ENCODE measurements around the gene MTA3.
"Not testable (repeated sequence)": the region's sequence is repeated elsewhere in the genome, so short reads cannot be mapped to it uniquely, and the experiment has no call there.

The MTA3 gene

DNA sequence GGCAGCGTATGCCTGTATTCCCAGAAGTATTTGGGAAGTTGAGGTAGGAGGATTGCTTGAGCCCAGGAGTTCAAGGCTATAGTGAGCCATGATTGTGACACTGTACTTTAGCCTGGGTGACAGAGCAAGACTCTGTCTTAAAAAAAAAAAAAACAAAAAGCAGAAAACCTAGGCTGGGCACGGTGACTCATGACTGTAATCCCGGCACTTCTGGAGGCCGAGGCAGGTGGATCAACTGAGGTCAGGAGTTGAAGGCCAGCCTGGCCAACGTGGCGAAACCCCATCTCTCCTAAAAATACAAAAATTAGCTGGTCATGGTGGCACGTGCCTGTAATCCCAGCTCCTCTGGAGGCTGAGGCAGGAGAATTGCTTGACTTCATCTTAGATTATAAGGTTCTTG is 46.4 kb downstream of the MTA3 start:
- Mint-ChIP-seq H3K27me3 (no peaks in the 10 kb centered on the region), H3K4me1 (ENCODE audit: low read depth) (peaks cover 17% of the 10 kb centered on the region), H3K4me3 (no peak overlapping the region), H3K9me3 (ENCODE audit: low read depth) (no peaks in the 10 kb centered on the region), H3K27ac (no peak overlapping the region), H3K36me3 (peaks cover 16% of the 10 kb centered on the region)

- peaks cover 14% of the 10 kb centered on the region for H3K36me3 Mint-ChIP-seq
- H3K27me3 Mint-ChIP-seq, result no peaks in the 10 kb centered on the region
- H3K9me3 Mint-ChIP-seq (ENCODE audit: low read depth), result no peaks in the 10 kb centered on the region
- no peak overlapping the region for H3K4me3 Mint-ChIP-seq
- no peak overlapping the region for H3K27ac Mint-ChIP-seq
- H3K4me1 Mint-ChIP-seq (ENCODE audit: low read depth), result peaks cover 19% of the 10 kb centered on the region
Observed at GRCh38 chr2:42618116-42618515, 49.7 kb downstream of the MTA3 start.

- no peaks in the 10 kb centered on the region for H3K9me3 Mint-ChIP-seq (ENCODE audit: low read depth)
- H3K36me3 Mint-ChIP-seq, result peaks cover 14% of the 10 kb centered on the region
- H3K4me3 Mint-ChIP-seq, result peak overlapping the region; percentile 2
- H3K27me3 Mint-ChIP-seq, result no peaks in the 10 kb centered on the region
- peak overlapping the region; percentile 52 for H3K27ac Mint-ChIP-seq
- peaks cover 19% of the 10 kb centered on the region for H3K4me1 Mint-ChIP-seq (ENCODE audit: low read depth)
Observed at GRCh38 chr2:42618972-42619371, 50.5 kb downstream of the MTA3 start.

- H3K36me3 Mint-ChIP-seq, result peaks cover 14% of the 10 kb centered on the region
- not testable (repeated sequence) for H3K4me3 Mint-ChIP-seq; H3K27ac Mint-ChIP-seq; H3K27me3 Mint-ChIP-seq; H3K9me3 Mint-ChIP-seq (ENCODE audit: low read depth)
- peaks cover 19% of the 10 kb centered on the region for H3K4me1 Mint-ChIP-seq (ENCODE audit: low read depth)
Observed at GRCh38 chr2:42621626-42622025, 53.2 kb downstream of the MTA3 start.

DNA sequence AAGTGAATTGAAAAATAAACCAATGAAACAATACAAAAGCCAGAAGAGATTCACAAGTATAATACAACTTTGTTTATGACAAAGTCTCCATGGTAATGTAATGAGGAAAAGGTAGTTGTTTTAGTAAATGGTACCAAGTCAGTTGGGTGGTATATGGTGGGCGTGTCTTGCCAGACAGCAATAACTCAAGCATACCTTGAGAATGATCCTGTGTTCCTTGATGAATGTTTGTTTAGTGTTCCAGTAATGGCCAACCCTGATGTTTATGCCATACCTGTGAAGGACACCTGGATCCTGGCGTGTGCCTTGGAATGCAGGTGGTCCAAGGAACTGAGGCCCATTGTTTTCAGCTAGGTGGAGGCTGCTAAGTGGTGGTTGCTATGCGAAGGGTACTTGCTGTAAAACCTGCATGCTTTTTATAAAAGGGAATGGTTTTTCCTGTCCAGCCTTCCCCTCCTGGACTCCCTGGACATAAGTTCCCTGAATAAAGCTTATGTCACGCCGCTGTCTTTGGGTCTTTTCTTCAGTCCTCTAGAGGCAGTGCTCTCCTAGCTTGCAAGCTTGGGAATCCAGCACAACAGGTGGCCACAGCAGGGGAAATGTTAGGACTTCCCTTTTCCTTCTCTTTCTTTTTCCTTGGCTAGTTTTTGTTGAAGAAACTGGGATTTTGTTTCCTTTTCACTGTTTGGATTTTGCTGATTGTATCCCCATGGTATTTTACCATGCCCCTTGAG is 54.7 kb downstream of the MTA3 start:
- H3K9me3 Mint-ChIP-seq (ENCODE audit: low read depth), result no peaks in the 10 kb centered on the region
- H3K36me3 Mint-ChIP-seq, result peaks cover 10% of the 10 kb centered on the region
- H3K4me1 Mint-ChIP-seq (ENCODE audit: low read depth), result peaks cover 18% of the 10 kb centered on the region
- no peaks in the 10 kb centered on the region for H3K27me3 Mint-ChIP-seq
- no peak overlapping the region for H3K4me3 Mint-ChIP-seq
- H3K27ac Mint-ChIP-seq, result no peak overlapping the region

GRCh38 chr2:42624047-42624446 is 55.6 kb downstream of the MTA3 start:
- Mint-ChIP-seq H3K27ac (no peak overlapping the region), H3K4me1 (ENCODE audit: low read depth) (peaks cover 10% of the 10 kb centered on the region), H3K4me3 (no peak overlapping the region), H3K9me3 (ENCODE audit: low read depth) (no peaks in the 10 kb centered on the region), H3K27me3 (no peaks in the 10 kb centered on the region), H3K36me3 (peaks cover 6% of the 10 kb centered on the region)

DNA sequence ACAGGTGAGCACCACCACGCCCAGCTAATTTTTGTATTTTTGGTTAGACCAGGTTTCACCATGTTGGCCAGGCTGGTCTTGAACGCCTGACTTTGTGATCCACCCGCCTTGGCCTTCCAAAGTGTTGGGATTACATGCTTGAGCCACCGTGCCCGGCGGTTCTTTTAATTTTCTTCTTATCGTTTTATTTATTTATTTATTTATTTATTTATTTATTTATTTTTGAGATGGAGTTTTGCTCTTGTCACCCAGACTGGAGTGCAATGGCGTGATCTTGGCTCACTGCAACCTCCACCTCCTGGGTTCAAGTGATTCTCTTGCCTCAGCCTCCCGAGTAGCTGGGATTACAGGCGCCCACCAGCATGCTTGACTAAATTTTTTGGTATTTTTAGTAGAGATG is 59.6 kb downstream of the MTA3 start:
- H3K9me3 Mint-ChIP-seq (ENCODE audit: low read depth), result not testable (repeated sequence)

GRCh38 chr2:42636934-42637333 is 68.5 kb downstream of the MTA3 start:
- Mint-ChIP-seq H3K9me3 (ENCODE audit: low read depth) (no peaks in the 10 kb centered on the region), H3K4me3 (no peak overlapping the region), H3K27me3 (no peaks in the 10 kb centered on the region), H3K36me3 (peaks cover 6% of the 10 kb centered on the region), H3K4me1 (ENCODE audit: low read depth) (peaks cover 23% of the 10 kb centered on the region), H3K27ac (no peak overlapping the region)

More for the DNA sequence above, 59.6 kb downstream of the MTA3 start:
- H3K4me1 Mint-ChIP-seq (ENCODE audit: low read depth); H3K27ac Mint-ChIP-seq; H3K36me3 Mint-ChIP-seq; H3K4me3 Mint-ChIP-seq; H3K27me3 Mint-ChIP-seq: not testable (repeated sequence)

DNA sequence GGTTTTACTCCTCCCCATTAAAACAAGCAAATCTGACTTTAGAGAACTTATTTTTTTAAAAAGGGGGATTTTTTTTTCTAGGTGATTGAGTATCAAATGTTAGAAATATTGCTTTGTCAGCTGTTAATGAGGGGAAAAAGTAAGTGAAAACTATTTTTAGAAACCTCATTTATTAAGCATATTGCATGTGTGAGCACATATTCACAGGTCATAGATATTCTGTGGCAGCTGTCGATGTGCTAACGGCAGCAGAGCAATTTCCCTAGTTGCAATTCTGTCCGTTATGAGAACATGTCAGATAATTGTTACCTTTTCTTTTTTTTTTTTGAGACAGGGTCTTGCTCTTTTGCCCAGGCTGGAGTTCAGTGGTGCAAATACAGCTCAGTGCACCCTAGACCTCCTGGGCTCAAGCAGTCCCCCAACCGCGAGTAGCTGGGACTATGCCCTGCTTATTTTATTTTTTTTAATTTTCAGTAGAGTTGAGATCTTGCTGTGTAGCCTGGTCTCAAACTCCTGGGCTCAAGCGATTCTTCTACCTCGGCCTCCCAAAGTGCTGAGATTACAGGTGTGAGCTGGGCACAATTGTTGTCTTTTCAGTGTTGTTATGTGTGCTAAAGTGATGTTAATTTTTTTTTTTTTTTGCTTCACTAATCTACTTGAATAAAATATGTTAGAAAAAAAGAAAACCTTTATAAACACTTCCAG is 69.8 kb downstream of the MTA3 start:
- Mint-ChIP-seq H3K4me3 (no peak overlapping the region), H3K27me3 (no peaks in the 10 kb centered on the region), H3K4me1 (ENCODE audit: low read depth) (peaks cover 24% of the 10 kb centered on the region), H3K27ac (no peak overlapping the region), H3K9me3 (ENCODE audit: low read depth) (no peaks in the 10 kb centered on the region), H3K36me3 (peaks cover 6% of the 10 kb centered on the region)

DNA sequence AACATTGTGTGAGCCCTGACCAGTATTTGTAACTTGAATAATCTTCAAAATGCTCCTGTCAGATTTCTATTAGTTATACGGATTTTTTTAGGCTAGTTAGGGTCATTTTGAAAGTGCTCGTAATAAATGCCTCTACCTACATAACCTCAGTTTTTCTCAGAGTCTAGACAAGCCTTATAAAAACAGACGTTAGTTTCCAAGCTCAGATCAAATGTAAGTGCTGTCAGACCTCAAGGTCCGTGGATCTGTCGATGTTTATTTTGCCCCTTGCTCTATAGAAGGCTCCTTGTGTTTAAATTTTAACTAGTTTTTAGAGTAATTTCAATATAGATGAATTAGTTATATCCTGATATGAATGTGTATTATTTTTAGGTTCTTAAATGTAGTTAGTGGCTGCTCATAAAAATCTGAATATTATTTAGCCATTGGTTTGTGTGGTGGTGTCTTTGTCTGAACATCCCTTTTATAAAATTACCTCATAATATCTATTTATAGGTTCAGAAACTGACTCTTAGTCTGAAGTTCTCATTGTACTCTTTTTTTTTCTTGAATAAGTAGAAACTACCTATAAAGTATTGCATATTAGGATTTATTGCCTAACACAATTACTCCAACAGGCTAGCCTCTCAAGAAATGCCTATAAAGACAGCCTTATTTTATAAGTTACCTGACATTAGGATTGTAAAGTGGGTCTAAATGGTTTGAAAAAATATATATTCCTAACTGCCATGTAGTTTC is 71.1 kb downstream of the MTA3 start:
- H3K27ac Mint-ChIP-seq, result peak overlapping the region; percentile 22
- peak overlapping the region; percentile 41 for H3K4me3 Mint-ChIP-seq
- H3K4me1 Mint-ChIP-seq (ENCODE audit: low read depth), result peaks cover 24% of the 10 kb centered on the region
- no peaks in the 10 kb centered on the region for H3K27me3 Mint-ChIP-seq
- H3K36me3 Mint-ChIP-seq, result peaks cover 4% of the 10 kb centered on the region
- H3K9me3 Mint-ChIP-seq (ENCODE audit: low read depth), result no peaks in the 10 kb centered on the region

DNA sequence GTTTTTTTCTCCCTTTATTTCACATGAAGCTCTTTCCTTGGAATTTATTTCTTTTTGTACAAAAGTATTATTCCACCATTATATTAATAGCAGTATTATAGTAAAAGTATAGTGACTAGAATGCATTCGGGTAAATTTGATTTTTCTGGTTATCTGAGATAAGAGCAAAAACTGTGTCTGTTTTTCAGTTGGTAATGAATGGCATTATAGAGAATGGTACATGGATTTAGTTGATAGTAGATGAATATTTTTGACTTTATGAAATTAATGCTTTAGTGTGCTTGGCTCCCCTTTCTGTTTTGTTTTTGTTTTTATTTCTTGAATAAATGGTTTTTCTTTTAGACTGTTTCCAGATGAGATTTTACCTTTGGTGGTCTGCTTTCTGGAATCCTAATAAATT is 71.8 kb downstream of the MTA3 start:
- Mint-ChIP-seq H3K27ac (peak overlapping the region; percentile 2), H3K36me3 (peaks cover 6% of the 10 kb centered on the region), H3K9me3 (ENCODE audit: low read depth) (no peaks in the 10 kb centered on the region), H3K27me3 (no peaks in the 10 kb centered on the region), H3K4me3 (no peak overlapping the region), H3K4me1 (ENCODE audit: low read depth) (peaks cover 27% of the 10 kb centered on the region)

GRCh38 chr2:42642371-42642770 is 73.9 kb downstream of the MTA3 start:
- H3K27me3 Mint-ChIP-seq; H3K9me3 Mint-ChIP-seq (ENCODE audit: low read depth); H3K4me3 Mint-ChIP-seq; H3K27ac Mint-ChIP-seq: not testable (repeated sequence)
- Mint-ChIP-seq H3K36me3 (peaks cover 14% of the 10 kb centered on the region), H3K4me1 (ENCODE audit: low read depth) (peaks cover 32% of the 10 kb centered on the region)

DNA sequence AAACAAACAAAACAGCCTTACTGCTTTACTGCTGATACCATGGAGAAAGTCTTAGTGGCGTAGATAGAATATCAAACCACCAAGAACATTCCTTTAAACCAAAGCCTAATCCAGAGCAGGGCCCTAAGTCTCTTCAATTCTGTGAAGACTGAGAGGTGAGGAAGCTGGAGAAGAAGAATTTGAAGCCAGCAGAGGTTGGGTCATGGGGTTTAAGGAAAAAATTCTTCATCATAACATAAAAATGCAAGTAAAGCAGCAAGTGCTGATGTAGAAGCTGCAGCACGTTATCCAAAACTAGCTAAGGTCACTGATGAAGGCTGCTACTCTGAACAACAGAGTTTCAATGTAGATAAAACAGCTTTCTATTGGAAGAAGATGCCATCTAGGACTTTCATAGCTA is 77.1 kb downstream of the MTA3 start:
- H3K4me1 Mint-ChIP-seq (ENCODE audit: low read depth), result peaks cover 33% of the 10 kb centered on the region
- no peaks in the 10 kb centered on the region for H3K27me3 Mint-ChIP-seq
- peaks cover 6% of the 10 kb centered on the region for H3K9me3 Mint-ChIP-seq (ENCODE audit: low read depth)
- no peak overlapping the region for H3K27ac Mint-ChIP-seq
- no peak overlapping the region for H3K4me3 Mint-ChIP-seq
- peaks cover 11% of the 10 kb centered on the region for H3K36me3 Mint-ChIP-seq

DNA sequence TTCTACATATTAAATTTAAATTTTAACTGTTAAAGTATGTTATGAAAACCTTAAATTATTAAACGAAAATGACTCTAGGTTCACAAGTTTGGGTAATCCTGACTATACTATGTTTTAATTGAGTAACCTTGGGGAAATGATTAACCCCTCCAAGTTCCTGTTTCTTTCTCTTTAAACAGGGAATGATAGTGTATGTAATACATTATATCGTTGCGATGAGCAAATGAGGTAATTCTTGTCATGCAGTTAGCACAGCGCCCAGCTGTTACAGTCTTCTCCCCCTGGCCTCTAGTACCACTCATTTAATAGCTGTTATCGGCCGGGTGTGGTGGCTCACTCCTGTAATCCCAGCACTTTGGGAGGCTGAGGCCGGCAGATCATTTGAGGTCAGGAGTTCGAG is 80.4 kb downstream of the MTA3 start:
- peak overlapping the region; percentile 38 for H3K4me3 Mint-ChIP-seq
- peaks cover 59% of the 10 kb centered on the region for H3K4me1 Mint-ChIP-seq (ENCODE audit: low read depth)
- peaks cover 6% of the 10 kb centered on the region for H3K9me3 Mint-ChIP-seq (ENCODE audit: low read depth)
- H3K27ac Mint-ChIP-seq, result peak overlapping the region; percentile 37
- H3K36me3 Mint-ChIP-seq, result peaks cover 11% of the 10 kb centered on the region
- H3K27me3 Mint-ChIP-seq, result no peaks in the 10 kb centered on the region

- H3K4me1 Mint-ChIP-seq (ENCODE audit: low read depth), result peaks cover 76% of the 10 kb centered on the region
- H3K36me3 Mint-ChIP-seq, result peaks cover 8% of the 10 kb centered on the region
- peak overlapping the region; percentile 69 for H3K27ac Mint-ChIP-seq
- peak overlapping the region; percentile 49 for H3K4me3 Mint-ChIP-seq
- H3K9me3 Mint-ChIP-seq (ENCODE audit: low read depth), result peaks cover 4% of the 10 kb centered on the region
- no peaks in the 10 kb centered on the region for H3K27me3 Mint-ChIP-seq
Observed at GRCh38 chr2:42651057-42651456, 82.6 kb downstream of the MTA3 start.

Measured in activated naive CD8-positive, alpha-beta T cell (primary cell).